Endothelial cell of umbilical vein (primary cell): ENCODE measurements around the gene AGBL4. TPM values are rescaled to one million over a fixed set of nuclear protein-coding genes. Genes with fewer than 3 reads are reported as not detected.

Experiments
- BruUV-seq: library from RNA; stranded (reverse); fragments of 400-500 nt; replicated peaks from 2 replicates; lab custom pipeline; 2021; lab: Mats Ljungman, UMichigan
- CTCF ChIA-PET: fragments of 300-600, 350-600 bp; sonication (Branson Sonifier 250); formaldehyde crosslinking; loops from one replicate; lab custom pipeline; 2021; ENCODE audit warnings: antibody characterized with exemption, inconsistent platforms; lab: Charles Lee
- POLR2A ChIA-PET: fragments of 300-600, 350-600 bp; sonication (Branson Sonifier 250); formaldehyde crosslinking; loops from one replicate; lab custom pipeline; 2021; ENCODE audit warnings: antibody characterized with exemption, inconsistent platforms; lab: Charles Lee
- DNase-seq: peaks from one replicate; pipeline ENCODE4 v3.0.0-alpha.2; 2011; ENCODE audit warnings: low read depth, low spot score
- FAIRE-seq: peaks from 2 replicates; lab custom pipeline; 2011; peaks lifted over from hg19 to GRCh38; lab: Jason Lieb, UNC
- H2AFZ ChIP-seq: 2 replicates; pipeline ENCODE4 v1.6.0; 2012; ENCODE audit warnings: low read depth, low read length, control low read depth, inconsistent platforms
- H3K27ac ChIP-seq: 2 replicates; pipeline ENCODE4 v1.5.1; 2011; ENCODE audit warnings: low read depth, mild to moderate bottlenecking, control low read depth, low read length, moderate library complexity; ENCODE audit not compliant: insufficient read depth
- H3K27me3 ChIP-seq, 2 experiments: 2 replicates each; pipeline versions ENCODE4 v1.6.0 to v1.6.1; 2011; ENCODE audit warnings: low read length in 2 of 2, mixed read lengths in 1 of 2; ENCODE audit not compliant: control insufficient read depth in 2 of 2, insufficient read depth in 2 of 2
- H3K36me3 ChIP-seq, 2 experiments: 2 replicates in 1 of 2; 3 replicates in 1 of 2; pipeline ENCODE4 v1.5.1; 2011; ENCODE audit warnings: low read length in 2 of 2, mild to moderate bottlenecking in 1 of 2, moderate library complexity in 1 of 2; ENCODE audit not compliant: control insufficient read depth in 2 of 2, insufficient read depth in 2 of 2; ENCODE audit errors: extremely low read depth in 1 of 2
- H3K4me1 ChIP-seq: 3 replicates; pipeline ENCODE4 v1.5.1; 2011; ENCODE audit warnings: mild to moderate bottlenecking, low read length; ENCODE audit not compliant: control insufficient read depth, insufficient read depth; ENCODE audit errors: extremely low read depth
- H3K4me2 ChIP-seq: 2 replicates; pipeline ENCODE4 v1.6.1; 2011; ENCODE audit warnings: low read length, control low read depth, mixed read lengths; ENCODE audit not compliant: insufficient read depth
- H3K4me3 ChIP-seq, 3 experiments: fragments of 200-600 bp in 1 of 3; sonication (generic), shearing (Covaris generic) in 1 of 3; replicated peaks in 1 of 3; 2 replicates each; pipeline ENCODE4 v1.5.1; 2011 to 2016; ENCODE audit warnings: control low read depth in 3 of 3, low read length in 3 of 3, mild to moderate bottlenecking in 2 of 3, inconsistent platforms in 1 of 3, low read depth in 1 of 3, moderate library complexity in 1 of 3; ENCODE audit not compliant: insufficient read depth in 1 of 3
- H3K79me2 ChIP-seq: 2 replicates; pipeline ENCODE4 v1.6.0; 2012; ENCODE audit warnings: low read length, inconsistent platforms; ENCODE audit not compliant: control insufficient read depth, insufficient read depth
- H3K9ac ChIP-seq: replicated peaks from 2 replicates; pipeline ENCODE3; 2011; ENCODE audit warnings: low read length, control low read depth; ENCODE audit not compliant: insufficient read depth; ENCODE audit errors: extremely low read depth
- H3K9me1 ChIP-seq: replicated peaks from 3 replicates; pipeline ENCODE4 v1.6.0; 2011; ENCODE audit warnings: mild to moderate bottlenecking, low read length; ENCODE audit not compliant: control insufficient read depth, insufficient read depth; ENCODE audit errors: extremely low read depth
- H3K9me3 ChIP-seq: replicated peaks from 2 replicates; pipeline ENCODE4 v1.5.1; 2012; ENCODE audit warnings: low read length, inconsistent platforms; ENCODE audit not compliant: control insufficient read depth, insufficient read depth
- H4K20me1 ChIP-seq: replicated peaks from 2 replicates; pipeline ENCODE3; 2011; ENCODE audit warnings: mild to moderate bottlenecking, low read length; ENCODE audit not compliant: control insufficient read depth, insufficient read depth; ENCODE audit errors: extremely low read depth
- CTCF ChIP-seq, 2 donors: IDR thresholded peaks; 1 replicate in 1 of 2; 2 replicates in 1 of 2; pipeline ENCODE4 v1.5.1; 2011; ENCODE audit warnings: low read length in 2 of 2, mild to moderate bottlenecking in 2 of 2, moderate library complexity in 2 of 2, control low read depth in 1 of 2, inconsistent platforms in 1 of 2, low read depth in 1 of 2; ENCODE audit not compliant: insufficient read depth in 1 of 2; ENCODE audit errors: extremely low read depth in 1 of 2
- EZH2 ChIP-seq: IDR thresholded peaks from 2 replicates; pipeline ENCODE4 v1.6.1; 2012; ENCODE audit warnings: borderline replicate concordance, low read depth, mild to moderate bottlenecking, moderate library complexity, low read length, inconsistent platforms; ENCODE audit not compliant: severe bottlenecking
- GATA2 ChIP-seq: IDR thresholded peaks from 2 replicates; pipeline ENCODE4 v1.7.0; 2011; ENCODE audit warnings: low read depth, mild to moderate bottlenecking, moderate library complexity, mixed read lengths, low read length; ENCODE audit not compliant: insufficient read length, insufficient read depth
- JUN ChIP-seq: IDR thresholded peaks from 2 replicates; pipeline ENCODE4 v1.6.1; 2011; ENCODE audit warnings: borderline replicate concordance, low read depth; ENCODE audit not compliant: insufficient read length, insufficient read depth
- MAX ChIP-seq: IDR thresholded peaks from 2 replicates; pipeline ENCODE4 v1.6.1; 2011; ENCODE audit not compliant: insufficient read depth, insufficient read length
- MYC ChIP-seq: IDR thresholded peaks from one replicate; pipeline ENCODE4 v1.6.1; 2011; ENCODE audit warnings: mild to moderate bottlenecking, low read depth, low read length
- POLR2AphosphoS5 ChIP-seq: IDR thresholded peaks from 2 replicates; pipeline ENCODE4 v1.6.1; 2012; ENCODE audit warnings: low read depth, mild to moderate bottlenecking, control low read depth, low read length, moderate library complexity; ENCODE audit not compliant: insufficient read depth
- dilution Hi-C: fragments of 300-500 bp; cut with MboI; formaldehyde crosslinking; loops from one replicate; pipeline ENCODE4 v1.15.0; 2019; ENCODE audit warnings: low sequenced_read_pairs; ENCODE audit not compliant: extremely low pct_ligation_motif_present
- intact Hi-C: fragments of 100-400 bp; cut with micrococcal nuclease; formaldehyde crosslinking; loops from one replicate; pipeline ENCODE4 v1.10.0; 2022
- polyA plus RNA-seq, 4 experiments: library from polyadenylated mRNA; depleted of rRNA in 3 of 4; stranded (reverse) in 3 of 4; unstranded in 1 of 4; fragments of >200 nt; gene quantifications; 2 replicates each; pipeline versions ENCODE4 v1.2.1 to v1.2.3, GENCODE V29; 2011 to 2012; ENCODE audit warnings: missing spikeins in 1 of 4
- total RNA-seq: library from RNA; stranded (reverse); gene quantifications from 2 replicates; pipeline ENCODE4 v1.2.3, GENCODE V29; 2021

AGBL4 gene
- total and polyA plus RNA-seq, 2 donors (not counting 3 experiments of a cell fraction or from before 2014, with no cell fraction given): not detected

GRCh38 chr1:48876330-48876785, 1147.4 kb downstream of the AGBL4 start:
- Histone ChIP-seq H3K27me3 (no peaks in the 10 kb centered on the region), H3K4me1 (no peaks in the 10 kb centered on the region), H3K4me2 (no peak overlapping the region), H3K79me2 (no peaks in the 10 kb centered on the region), H3K27ac (no peak overlapping the region), H4K20me1 (no peaks in the 10 kb centered on the region), H3K4me3 (no peak overlapping the region), H3K9ac (no peak overlapping the region), H3K9me3 (no peaks in the 10 kb centered on the region), H2AFZ (no peak overlapping the region), H3K9me1 (no peaks in the 10 kb centered on the region), H3K36me3 (no peaks in the 10 kb centered on the region)
- no TSS peak for BruUV-seq
- dilution Hi-C loops: no loop called here
- TF ChIP-seq EZH2 (no peak), CTCF (IDR thresholded peaks at IDR 0.05; ENCODE audit: extremely low read depth in 1 of 2, insufficient read depth in 1 of 2, low read depth in 1 of 2, low read length in 2 of 2) (no peak), POLR2AphosphoS5 (no peak), MAX (no peak), GATA2 (no peak), JUN (no peak), MYC (no peak)
- intact Hi-C loops: no loop called here
- CTCF ChIA-PET: no interaction called here
- DNase-seq: no peak
- POLR2A ChIA-PET: no interaction called here
- FAIRE-seq: no peak
